Measurements from ENCODE around the gene FAM171A1. TPM values are rescaled to one million over a fixed set of nuclear protein-coding genes. Genes with fewer than 3 reads are reported as not detected.

FAM171A1 gene
- total and polyA plus RNA-seq, 8 donors, result 12.4 to 34.1 (median 21.4) TPM

- WGBS, 2 donors, result 91 to 93% methylated on average over 9 of the region's 9 CpGs
Measured at GRCh38 chr10:15316871-15317464, 54.1 kb downstream of the FAM171A1 start.

GRCh38 chr10:15316145-15316544 lies 54.9 kb downstream of the FAM171A1 start:
- no peak overlapping the region for H3K27ac ChIP-seq
- H3K4me3 ChIP-seq, result no peak overlapping the region
- TF ChIP-seq CTCF (IDR thresholded peaks at IDR 0.05), result no peak
- DNase-seq (no peak), ATAC-seq (peak in 2 of 4 donors; percentile 45 to 51), FAIRE-seq (no peak)
- 23 to 29% methylated on average over 9 of the region's 9 CpGs for WGBS, 2 donors
- H3K27me3 ChIP-seq, result no peaks in the 10 kb centered on the region
- H3K4me1 ChIP-seq, result peaks cover 8 to 17% (median 13%) of the 10 kb centered on the region in 3 donors
- no peaks in the 10 kb centered on the region for H3K36me3 ChIP-seq
- intact Hi-C loops (cut with DNase I), result no loop called here
- H3K9me3 ChIP-seq, result no peaks in the 10 kb centered on the region

More at GRCh38 chr10:15316871-15317464, 54.1 kb downstream of the FAM171A1 start:
- intact Hi-C loops (cut with DNase I), result no loop called here
- Histone ChIP-seq H3K9me3 (no peaks in the 10 kb centered on the region), H3K4me1 (peaks cover 16 to 25% (median 17%) of the 10 kb centered on the region in 3 donors), H3K27me3 (no peaks in the 10 kb centered on the region), H3K4me3 (no peak overlapping the region), H3K27ac (no peak overlapping the region), H3K36me3 (no peaks in the 10 kb centered on the region)
- FAIRE-seq (no peak), ATAC-seq (no peak), DNase-seq (no peak)
- TF ChIP-seq CTCF (IDR thresholded peaks at IDR 0.05), result no peak

DNA sequence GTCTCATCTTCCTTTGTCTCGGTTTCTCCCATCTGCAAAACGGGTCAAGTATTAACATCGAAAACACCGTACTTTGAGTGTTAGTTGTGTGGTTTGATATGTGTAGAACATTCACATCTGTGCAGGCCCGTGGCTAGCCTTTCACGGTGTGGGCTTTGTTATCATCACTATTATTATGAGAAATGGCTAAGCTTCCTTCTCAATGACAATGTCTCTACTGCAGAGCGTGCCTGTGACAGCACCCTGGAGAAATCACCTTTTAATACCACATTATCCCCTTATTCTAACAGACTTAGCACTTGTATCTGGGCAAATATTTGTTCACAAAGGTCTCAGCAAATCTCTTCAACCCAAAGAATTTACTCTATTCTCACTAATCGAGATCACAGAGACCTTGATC lies 55.8 kb downstream of the FAM171A1 start:
- FAIRE-seq (no peak), ATAC-seq (no peak), DNase-seq (no peak)
- Histone ChIP-seq H3K27me3 (no peaks in the 10 kb centered on the region), H3K4me3 (no peak overlapping the region), H3K4me1 (peaks cover 0 to 10% (median 5%) of the 10 kb centered on the region in 3 donors), H3K27ac (no peak overlapping the region), H3K9me3 (no peaks in the 10 kb centered on the region), H3K36me3 (no peaks in the 10 kb centered on the region)
- no peak for TF ChIP-seq CTCF (IDR thresholded peaks at IDR 0.05)
- 82% methylated on average over 8 of the region's 8 CpGs for WGBS, 2 donors
- intact Hi-C loops (cut with DNase I), result no loop called here

DNA sequence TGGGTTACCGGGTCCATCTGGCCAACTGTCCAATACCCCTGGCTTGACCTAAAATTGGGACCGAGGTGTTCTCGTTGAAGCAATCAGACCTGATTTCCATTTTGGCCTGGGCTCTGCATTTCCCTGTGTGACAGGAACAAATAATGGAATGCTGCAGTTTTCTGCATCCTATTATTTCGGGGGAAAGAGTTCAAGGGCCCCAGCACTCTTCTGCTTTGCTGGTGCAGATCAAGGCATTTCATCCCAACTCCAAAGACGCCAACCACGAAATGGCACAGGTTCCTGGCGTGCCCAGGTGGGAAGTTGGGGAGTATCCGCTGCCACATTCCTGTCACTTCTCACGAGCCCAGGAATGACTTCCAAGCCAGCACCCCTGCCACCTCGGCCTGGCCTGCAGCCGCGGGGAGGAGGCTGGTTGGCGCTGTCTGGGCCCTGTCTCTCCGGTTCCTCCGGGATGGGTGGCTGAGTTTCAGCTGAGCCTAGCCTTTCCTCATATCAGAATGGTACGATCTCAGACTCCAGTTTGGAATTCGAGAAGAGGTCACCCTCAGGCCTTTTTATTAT lies 56.5 kb downstream of the FAM171A1 start:
- ATAC-seq (no peak), DNase-seq (no peak), FAIRE-seq (no peak)
- H3K27ac ChIP-seq, result no peak overlapping the region
- no peaks in the 10 kb centered on the region for H3K36me3 ChIP-seq
- no peak overlapping the region for H3K4me3 ChIP-seq
- no peak for TF ChIP-seq CTCF (IDR thresholded peaks at IDR 0.05)
- no peaks in the 10 kb centered on the region for H3K27me3 ChIP-seq
- WGBS, 2 donors, result 92 to 93% methylated on average over 17 of the region's 17 CpGs
- no peaks in the 10 kb centered on the region for H3K9me3 ChIP-seq
- intact Hi-C loops (cut with DNase I), result no loop called here
- peaks cover 0 to 10% (median 5%) of the 10 kb centered on the region in 3 donors for H3K4me1 ChIP-seq

- Histone ChIP-seq H3K4me1 (peaks cover 0 to 10% (median 5%) of the 10 kb centered on the region in 3 donors), H3K4me3 (no peak overlapping the region), H3K27me3 (no peaks in the 10 kb centered on the region), H3K9me3 (no peaks in the 10 kb centered on the region), H3K36me3 (no peaks in the 10 kb centered on the region), H3K27ac (no peak overlapping the region)
- WGBS, 2 donors, result 67 to 70% methylated on average over 13 of the region's 13 CpGs
- no peak for TF ChIP-seq CTCF (IDR thresholded peaks at IDR 0.05)
- DNase-seq (no peak), ATAC-seq (peak; percentile 21 to 50 (median 46)), FAIRE-seq (no peak)
- intact Hi-C loops (cut with DNase I), result no loop called here
Measured at GRCh38 chr10:15313843-15314242, 57.2 kb downstream of the FAM171A1 start.

Data from pancreas (tissue), 10 donors.